Sigmoid colon (tissue), 4 donors: ENCODE results near the gene EGR2.

Experiments
- EP300 ChIP-seq, 4 donors: sonication (generic); formaldehyde crosslinking; IDR thresholded peaks; one replicate each; pipeline ENCODE4 v1.6.1; 2017; ENCODE audit warnings: antibody characterized with exemption in 4 of 4
- POLR2A ChIP-seq, 2 donors: fragments of 450-650 bp; IDR thresholded peaks; one replicate each; pipeline ENCODE4 v1.6.1; 2016; ENCODE audit warnings: antibody characterized with exemption in 2 of 2, mild to moderate bottlenecking in 2 of 2, moderate library complexity in 2 of 2
- POLR2AphosphoS5 ChIP-seq, 4 donors: sonication (generic); formaldehyde crosslinking; IDR thresholded peaks; one replicate each; pipeline ENCODE4 v1.6.1; 2017; ENCODE audit warnings: antibody characterized with exemption in 4 of 4
- TF ChIP-seq, protein P1 (sequence below), 4 experiments: fragments of 450-650 bp in 3 of 4; fragments of 200-600 bp in 1 of 4; IDR thresholded peaks; one replicate each; pipeline ENCODE4 v1.5.1; 2016 to 2019; ENCODE audit warnings: antibody characterized with exemption in 4 of 4, mild to moderate bottlenecking in 3 of 4, moderate library complexity in 2 of 4

DNA sequence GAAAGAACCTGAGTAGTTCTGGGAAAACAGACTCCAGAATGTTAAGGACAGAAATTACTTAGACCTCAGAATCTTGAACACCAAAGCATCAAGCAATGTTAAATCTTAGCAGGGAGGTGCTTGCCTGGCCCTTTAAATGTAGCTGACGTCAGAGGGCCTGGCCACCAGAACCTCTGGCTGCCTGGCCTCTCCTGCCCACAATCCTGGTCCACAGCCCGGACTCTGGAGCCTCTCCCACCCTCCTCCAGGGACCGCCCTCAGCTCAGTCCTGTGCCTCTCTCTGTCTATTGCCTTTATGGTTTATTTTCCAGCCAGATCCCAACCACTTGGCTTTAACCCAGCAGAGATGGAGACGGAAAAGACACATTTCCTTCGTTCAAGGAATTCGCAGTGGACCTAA lies 42.2 kb upstream of the EGR2 start:
- TF ChIP-seq POLR2A (IDR thresholded peaks at IDR 0.05) (no peak), EP300 (IDR thresholded peaks at IDR 0.05) (no peak), POLR2AphosphoS5 (IDR thresholded peaks at IDR 0.05) (no peak)
- TF ChIP-seq, protein P1, sequence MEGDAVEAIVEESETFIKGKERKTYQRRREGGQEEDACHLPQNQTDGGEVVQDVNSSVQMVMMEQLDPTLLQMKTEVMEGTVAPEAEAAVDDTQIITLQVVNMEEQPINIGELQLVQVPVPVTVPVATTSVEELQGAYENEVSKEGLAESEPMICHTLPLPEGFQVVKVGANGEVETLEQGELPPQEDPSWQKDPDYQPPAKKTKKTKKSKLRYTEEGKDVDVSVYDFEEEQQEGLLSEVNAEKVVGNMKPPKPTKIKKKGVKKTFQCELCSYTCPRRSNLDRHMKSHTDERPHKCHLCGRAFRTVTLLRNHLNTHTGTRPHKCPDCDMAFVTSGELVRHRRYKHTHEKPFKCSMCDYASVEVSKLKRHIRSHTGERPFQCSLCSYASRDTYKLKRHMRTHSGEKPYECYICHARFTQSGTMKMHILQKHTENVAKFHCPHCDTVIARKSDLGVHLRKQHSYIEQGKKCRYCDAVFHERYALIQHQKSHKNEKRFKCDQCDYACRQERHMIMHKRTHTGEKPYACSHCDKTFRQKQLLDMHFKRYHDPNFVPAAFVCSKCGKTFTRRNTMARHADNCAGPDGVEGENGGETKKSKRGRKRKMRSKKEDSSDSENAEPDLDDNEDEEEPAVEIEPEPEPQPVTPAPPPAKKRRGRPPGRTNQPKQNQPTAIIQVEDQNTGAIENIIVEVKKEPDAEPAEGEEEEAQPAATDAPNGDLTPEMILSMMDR (IDR thresholded peaks at IDR 0.05), result no peak
